GM12873 (cell line): ENCODE results near the gene CHRNA5.

Experiments
- TF ChIP-seq, protein P1 (sequence below): IDR thresholded peaks from 2 replicates; pipeline ENCODE4 v1.5.1; 2012; ENCODE audit warnings: low read depth, mild to moderate bottlenecking, moderate library complexity, low read length, control low read depth; ENCODE audit not compliant: insufficient read depth; ENCODE audit errors: missing control alignments

CHRNA5 gene

DNA sequence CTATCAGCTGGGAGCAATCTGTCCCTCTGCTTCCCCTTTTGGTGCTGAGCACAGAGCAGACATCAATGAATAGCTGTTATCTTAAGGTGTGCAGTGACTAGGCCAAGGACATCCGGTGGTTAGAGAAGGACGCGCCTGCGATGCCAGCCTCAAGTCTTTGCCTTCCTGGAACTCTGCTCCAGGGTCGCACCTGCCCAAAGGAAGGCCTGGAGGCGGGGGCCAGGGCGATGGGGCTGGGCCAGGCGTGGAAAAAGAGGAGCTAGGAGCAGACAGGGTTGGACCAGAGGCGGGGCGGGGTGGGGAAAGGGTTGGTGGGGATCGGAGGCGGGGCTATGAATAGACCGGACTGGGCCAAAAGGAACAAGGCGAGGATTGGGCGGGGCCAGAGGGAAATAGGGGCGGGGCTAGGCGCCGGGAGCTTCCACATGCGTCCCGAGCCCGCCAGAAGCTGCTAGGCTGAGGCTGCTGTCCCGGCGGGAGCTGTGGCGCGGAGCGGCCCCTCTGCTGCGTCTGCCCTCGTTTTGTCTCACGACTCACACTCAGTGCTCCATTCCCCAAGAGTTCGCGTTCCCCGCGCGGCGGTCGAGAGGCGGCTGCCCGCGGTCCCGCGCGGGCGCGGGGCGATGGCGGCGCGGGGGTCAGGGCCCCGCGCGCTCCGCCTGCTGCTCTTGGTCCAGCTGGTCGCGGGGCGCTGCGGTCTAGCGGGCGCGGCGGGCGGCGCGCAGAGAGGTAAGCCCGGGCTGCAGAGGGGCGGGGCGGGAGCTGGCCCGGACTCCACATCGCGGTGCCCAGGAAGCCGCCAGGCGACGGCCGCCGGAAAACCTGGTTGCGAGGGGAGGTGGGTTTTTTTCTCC, at the start of gene CHRNA5:
Gene CHRNA5 (plus strand): TSS at position 424 of the 854 bp plus-strand sequence. CDS start 200 bp downstream, at position 624.
- TF ChIP-seq, protein P1, sequence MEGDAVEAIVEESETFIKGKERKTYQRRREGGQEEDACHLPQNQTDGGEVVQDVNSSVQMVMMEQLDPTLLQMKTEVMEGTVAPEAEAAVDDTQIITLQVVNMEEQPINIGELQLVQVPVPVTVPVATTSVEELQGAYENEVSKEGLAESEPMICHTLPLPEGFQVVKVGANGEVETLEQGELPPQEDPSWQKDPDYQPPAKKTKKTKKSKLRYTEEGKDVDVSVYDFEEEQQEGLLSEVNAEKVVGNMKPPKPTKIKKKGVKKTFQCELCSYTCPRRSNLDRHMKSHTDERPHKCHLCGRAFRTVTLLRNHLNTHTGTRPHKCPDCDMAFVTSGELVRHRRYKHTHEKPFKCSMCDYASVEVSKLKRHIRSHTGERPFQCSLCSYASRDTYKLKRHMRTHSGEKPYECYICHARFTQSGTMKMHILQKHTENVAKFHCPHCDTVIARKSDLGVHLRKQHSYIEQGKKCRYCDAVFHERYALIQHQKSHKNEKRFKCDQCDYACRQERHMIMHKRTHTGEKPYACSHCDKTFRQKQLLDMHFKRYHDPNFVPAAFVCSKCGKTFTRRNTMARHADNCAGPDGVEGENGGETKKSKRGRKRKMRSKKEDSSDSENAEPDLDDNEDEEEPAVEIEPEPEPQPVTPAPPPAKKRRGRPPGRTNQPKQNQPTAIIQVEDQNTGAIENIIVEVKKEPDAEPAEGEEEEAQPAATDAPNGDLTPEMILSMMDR = no peak

DNA sequence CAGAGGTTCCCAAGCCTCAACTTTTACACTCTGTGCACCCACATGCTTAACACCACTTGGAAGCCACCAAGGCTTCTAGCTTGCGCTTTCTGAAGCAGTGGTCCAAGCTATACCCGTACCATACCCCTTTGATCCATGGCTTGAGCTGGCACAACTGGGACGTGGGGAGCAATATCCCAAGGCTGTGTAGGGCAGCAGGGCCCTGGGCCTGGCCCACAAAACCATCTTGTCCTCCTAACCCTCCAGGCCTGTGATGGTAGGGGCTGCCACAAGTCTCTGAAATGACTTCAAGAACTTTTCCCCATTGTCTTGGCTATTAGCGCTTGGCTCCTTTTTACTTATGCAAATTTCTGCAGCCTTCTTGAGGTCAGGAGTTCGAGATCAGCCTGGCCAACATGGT, 41.1 kb upstream of the CHRNA5 start:
- TF ChIP-seq, protein P1 = no peak

DNA sequence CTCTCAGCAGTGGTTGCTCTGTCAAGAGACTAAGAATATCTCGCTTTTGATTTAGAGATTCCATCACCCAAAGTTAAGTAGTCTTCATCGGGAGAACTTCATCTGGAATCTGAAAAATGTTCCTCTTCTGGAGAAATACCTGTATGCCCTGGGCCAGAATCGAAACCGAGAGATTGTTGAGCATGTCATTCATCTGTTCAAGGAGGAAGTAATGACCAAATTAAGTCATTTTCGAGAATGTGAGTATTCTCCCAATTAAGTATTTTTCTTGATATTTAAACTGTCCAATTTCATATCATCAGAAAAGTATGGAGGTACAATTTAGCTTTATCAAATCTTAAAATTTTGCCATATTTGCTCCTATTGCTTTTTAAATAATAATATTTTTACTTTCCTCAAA, 38.0 kb upstream of the CHRNA5 start:
- TF ChIP-seq, protein P1 = no peak

DNA sequence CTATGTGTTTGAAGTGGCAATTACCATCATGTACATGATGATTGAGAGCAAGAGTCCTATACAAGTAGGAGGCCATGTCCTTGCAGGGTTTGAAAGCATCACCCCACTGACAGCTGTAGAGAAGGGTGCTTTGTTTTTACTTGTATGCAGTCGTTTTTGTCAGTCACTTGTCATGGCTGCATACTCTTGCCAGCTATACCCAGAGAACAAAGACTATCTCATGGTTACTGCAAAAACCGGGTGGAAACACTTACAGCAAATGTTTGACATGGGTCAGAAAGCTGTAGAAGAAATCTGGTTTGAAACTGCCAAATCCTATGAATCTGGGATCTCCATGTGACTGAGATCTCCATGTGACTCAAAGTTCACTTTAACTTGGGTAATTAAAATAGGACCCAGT, 32.0 kb upstream of the CHRNA5 start:
- TF ChIP-seq, protein P1 = no peak

DNA sequence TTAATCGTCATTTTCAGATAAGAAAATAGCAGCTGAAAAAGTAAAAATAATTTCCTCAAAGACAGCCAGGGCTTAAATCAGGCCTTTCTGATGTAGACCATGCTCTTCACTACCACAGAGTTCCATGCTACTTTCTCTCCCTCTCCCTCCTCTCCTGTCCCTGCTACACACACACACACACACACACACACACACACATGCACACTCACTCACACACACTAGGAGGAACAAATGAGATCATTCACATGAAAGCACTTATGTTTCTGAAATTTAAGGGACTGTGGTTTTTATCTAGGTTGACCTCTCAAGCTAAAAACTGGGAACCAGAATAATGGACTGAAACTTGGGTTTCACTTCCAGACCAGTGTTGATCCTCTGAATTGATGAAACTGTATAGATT, 29.2 kb upstream of the CHRNA5 start:
- TF ChIP-seq, protein P1 = no peak

DNA sequence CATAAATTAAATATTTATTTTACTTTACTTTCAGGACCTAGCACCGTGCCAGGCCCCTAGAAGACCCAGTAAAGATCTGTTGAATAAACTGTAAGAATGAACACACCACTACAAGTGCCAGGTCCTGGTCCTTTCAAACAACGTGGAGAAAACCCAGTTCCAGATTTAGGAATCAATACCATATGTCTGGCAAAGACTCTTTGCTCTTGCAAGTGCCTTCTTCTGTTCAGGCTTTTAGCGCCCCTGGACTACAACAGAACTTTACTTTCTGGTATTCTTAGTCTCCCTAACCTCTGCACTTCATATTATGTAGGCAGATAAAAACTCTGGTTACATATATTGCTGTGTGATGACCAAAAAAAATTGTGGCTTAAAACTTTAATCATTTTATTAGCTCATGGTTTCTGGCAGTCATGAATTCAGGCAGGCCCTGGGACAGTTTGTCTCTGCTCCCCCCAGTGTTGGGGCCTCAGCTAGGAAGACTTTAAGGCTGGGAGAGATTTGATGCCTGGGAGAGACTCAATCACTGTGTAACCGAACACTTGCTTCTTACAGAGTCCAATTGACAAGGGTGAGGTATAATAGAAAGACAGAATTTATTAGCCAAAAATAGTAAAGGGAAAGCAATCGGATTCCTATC, 27.9 kb upstream of the CHRNA5 start:
- TF ChIP-seq, protein P1 = no peak

DNA sequence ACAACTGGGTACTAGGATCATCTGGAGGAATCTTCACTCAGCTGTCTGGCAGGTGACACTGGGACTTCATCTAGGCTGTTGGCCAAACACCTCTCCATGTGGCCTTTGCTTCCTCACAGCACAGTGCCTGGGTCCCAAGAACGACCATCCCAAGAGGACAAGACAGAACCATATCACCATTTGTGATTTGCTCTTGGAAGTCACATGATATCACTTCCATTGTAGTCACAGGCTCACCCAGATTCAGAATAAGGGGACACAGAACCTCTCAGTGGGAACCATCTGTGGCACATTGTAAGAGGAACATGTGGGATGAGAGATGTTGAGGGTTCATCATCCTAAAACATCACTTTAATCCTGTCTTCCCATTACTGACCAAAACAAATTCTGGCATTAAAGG, 27.0 kb upstream of the CHRNA5 start:
- TF ChIP-seq, protein P1 = no peak
